ENCODE results near the gene ZNF831.

The ZNF831 gene

DNA sequence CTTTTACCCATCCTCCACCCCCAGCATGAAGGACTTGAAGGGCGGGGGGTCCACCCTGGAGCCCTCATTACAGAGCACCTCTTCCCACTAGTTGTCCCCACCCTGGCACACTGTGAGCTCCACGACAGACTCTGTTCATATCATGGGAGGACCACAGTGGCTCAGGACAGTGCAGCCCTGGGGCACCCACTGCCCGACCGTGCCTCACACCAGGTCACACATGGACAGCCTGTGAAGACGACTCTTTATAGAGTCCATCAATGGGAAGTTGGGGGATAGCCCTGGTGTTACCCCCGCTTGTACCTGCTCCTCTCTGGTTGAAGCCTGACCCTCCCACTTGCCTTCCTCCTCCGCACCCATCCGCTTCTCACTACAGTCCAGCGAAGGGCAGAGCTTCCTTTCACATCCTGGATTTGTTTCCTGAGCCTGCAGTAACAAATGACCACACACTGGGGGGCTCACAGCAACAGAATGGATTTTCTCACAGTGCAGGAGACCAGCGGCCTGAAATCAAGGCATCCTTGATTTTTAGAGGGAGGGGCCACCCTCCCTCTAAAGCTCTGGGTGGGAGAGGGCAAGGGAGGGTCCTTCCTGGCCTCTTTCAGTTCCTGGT lies 15.5 kb downstream of the ZNF831 start:
- in situ Hi-C loops (cut with MboI; ENCODE audit: low sequenced_read_pairs), result no loop called here

- in situ Hi-C loops (cut with MboI; ENCODE audit: low sequenced_read_pairs), result no loop called here
Observed at GRCh38 chr20:59179988-59180387, 16.4 kb downstream of the ZNF831 start.

GRCh38 chr20:59181936-59182335 lies 18.3 kb downstream of the ZNF831 start:
- in situ Hi-C loops (cut with MboI; ENCODE audit: low sequenced_read_pairs), result no loop called here

DNA sequence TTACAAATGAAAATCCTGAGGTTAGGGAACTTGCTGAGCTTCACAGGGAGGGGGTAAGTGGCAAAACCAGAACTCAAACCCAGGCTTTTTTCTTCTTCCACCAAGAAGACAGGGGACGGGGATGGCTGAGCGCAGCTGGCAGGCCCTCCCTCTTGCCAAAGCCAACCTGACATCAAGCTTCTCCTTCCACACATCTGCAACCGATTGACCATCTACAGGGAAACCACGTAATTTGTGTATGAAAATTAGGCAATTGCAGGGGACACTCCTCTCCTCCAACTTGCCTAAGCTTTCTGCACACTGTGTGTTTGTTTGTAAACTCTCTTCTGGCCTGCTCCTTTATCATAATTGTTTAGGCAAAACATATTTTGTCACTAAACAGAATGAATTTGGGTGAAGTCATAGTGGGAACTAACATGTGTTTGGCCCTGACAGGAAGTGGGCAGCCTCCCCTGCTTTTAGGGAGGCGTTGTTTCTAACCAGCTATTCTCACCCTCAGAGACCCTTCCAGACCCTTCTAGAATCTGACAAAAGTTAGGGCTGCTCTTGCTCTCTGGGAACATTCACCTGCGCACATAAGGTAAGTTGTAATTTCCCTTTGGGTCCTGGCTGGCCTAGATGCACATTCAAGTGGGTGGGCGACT lies 18.9 kb downstream of the ZNF831 start:
- in situ Hi-C loops (cut with MboI; ENCODE audit: low sequenced_read_pairs), result no loop called here

DNA sequence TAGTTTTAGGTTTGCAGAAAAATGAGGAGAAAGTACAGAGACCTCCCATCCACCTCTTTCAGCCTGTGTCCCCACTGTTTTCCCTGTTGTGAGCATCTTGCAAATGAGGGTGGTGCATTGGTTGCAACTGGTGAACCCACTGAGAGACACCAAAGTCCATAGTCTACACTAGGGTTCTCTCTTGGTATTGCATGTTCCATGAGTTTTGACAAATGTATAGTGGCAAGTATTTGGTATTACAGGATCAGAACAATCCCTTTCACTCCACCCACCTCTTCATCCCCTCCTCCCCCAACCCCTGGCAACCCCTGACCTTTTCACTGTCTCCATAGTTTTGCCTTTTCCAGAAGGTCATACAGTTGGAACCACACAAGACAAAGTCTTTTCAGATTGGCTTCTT lies 20.1 kb downstream of the ZNF831 start:
- in situ Hi-C loops (cut with MboI; ENCODE audit: low sequenced_read_pairs), result no loop called here

GRCh38 chr20:59184880-59185447 lies 21.3 kb downstream of the ZNF831 start:
- in situ Hi-C loops (cut with MboI; ENCODE audit: low sequenced_read_pairs), result no loop called here

- in situ Hi-C loops (cut with MboI; ENCODE audit: low sequenced_read_pairs), result no loop called here
Observed at GRCh38 chr20:59185809-59186208, 22.2 kb downstream of the ZNF831 start.

- in situ Hi-C loops (cut with MboI; ENCODE audit: low sequenced_read_pairs), result no loop called here
Observed at GRCh38 chr20:59190466-59190865, 26.8 kb downstream of the ZNF831 start.

DNA sequence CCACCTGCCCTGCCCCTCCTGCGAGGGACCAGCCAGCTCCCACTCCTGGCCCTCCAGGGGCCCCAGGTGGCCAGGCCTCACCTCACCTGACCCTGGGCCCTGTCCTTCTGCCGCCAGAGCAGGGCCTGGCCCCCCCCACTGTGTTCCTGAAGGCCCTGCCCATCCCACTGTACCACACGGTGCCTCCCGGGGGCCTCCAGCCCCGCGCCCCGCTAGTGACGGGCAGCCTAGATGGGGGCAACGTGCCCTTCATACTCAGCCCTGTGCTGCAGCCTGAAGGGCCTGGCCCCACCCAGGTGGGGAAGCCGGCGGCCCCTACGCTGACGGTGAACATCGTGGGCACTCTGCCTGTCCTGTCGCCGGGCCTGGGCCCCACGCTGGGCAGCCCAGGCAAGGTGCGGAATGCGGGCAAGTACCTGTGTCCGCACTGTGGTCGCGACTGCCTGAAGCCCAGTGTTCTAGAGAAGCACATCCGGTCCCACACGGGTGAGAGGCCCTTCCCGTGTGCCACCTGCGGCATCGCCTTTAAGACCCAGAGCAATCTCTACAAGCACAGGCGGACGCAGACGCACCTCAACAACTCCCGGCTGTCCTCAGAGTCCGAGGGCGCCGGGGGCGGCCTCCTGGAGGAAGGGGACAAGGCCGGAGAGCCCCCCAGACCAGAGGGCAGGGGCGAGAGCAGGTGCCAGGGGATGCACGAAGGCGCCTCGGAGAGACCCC lies 27.6 kb downstream of the ZNF831 start:
- in situ Hi-C loops (cut with MboI; ENCODE audit: low sequenced_read_pairs), result no loop called here

GRCh38 chr20:59191756-59192532 lies 28.3 kb downstream of the ZNF831 start:
- in situ Hi-C loops (cut with MboI; ENCODE audit: low sequenced_read_pairs), result no loop called here

- in situ Hi-C loops (cut with MboI; ENCODE audit: low sequenced_read_pairs), result no loop called here
Observed at GRCh38 chr20:59192533-59192896, 28.9 kb downstream of the ZNF831 start.

GRCh38 chr20:59193325-59193724 lies 29.7 kb downstream of the ZNF831 start:
- in situ Hi-C loops (cut with MboI; ENCODE audit: low sequenced_read_pairs), result no loop called here

DNA sequence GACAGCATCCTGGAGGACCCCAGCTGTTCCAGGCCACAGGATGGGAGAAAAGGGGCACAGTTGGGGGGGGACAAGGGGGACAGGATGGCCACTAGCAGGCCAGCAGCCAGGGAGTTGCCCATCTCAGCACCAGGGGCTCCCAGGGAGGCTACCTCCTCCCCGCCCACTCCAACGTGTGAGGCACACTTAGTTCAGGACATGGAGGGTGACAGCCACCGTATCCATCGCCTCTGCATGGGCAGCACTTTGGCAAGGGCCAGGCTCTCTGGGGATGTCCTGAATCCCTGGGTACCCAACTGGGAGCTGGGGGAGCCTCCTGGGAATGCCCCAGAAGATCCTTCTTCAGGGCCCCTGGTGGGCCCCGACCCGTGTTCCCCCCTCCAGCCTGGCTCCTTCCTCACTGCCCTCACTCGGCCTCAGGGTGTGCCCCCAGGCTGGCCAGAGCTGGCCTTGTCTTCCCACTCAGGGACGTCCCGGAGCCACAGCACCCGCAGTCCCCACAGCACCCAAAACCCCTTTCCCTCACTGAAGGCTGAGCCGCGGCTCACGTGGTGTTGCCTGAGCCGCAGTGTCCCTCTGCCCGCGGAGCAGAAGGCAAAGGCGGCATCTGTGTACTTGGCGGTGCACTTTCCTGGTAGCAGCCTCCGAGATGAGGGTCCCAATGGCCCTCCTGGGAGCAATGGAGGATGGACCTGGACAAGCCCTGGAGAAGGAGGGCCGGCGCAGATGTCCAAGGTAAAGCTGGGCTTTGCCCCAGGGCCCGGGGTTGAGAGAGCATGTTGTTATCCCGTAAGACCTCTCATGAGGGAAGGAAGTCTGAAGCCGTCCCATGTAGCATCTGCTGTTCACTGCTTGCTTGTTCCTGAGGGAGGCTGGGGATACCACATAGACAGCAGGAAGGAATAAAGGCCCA lies 30.7 kb downstream of the ZNF831 start:
- in situ Hi-C loops (cut with MboI; ENCODE audit: low sequenced_read_pairs), result no loop called here

- in situ Hi-C loops (cut with MboI; ENCODE audit: low sequenced_read_pairs), result no loop called here
Observed at GRCh38 chr20:59195316-59195993, 31.8 kb downstream of the ZNF831 start.

DNA sequence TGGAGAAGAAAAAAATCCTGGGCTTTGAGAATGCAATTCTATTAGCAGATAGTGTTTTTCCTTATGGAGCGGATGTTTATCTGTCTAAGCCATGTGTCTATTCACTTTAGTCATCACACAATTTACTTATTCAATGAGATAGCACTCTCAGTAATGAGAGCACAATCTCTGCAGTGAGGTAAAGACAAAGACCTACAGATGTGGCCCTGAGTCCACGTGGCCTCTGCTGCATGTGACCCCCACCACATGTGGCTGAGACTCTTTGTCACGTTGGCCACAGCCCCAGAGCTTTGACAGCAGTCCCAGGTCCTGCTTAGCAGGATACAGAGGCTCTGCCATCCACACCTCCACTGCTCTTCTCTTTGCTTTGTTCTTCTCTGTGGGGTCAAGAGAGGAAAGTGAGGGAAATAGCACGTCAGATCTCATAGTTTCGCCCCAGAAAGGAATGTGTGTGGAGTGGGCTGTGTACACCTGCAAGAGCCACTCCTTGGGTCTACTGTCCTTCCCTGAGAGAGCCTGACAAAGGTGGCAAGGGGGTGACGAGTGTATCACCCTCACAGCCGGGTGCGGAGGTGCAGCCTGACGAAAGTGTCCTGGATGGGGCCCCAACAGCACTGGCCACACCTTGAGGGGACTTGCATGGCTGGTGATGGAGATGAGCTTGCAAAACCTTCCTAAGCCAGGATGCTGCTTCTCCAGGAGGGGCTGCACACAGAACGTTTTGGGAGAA lies 40.7 kb downstream of the ZNF831 start:
- in situ Hi-C loops (cut with MboI; ENCODE audit: low sequenced_read_pairs), result no loop called here

GRCh38 chr20:59205044-59205443 lies 41.4 kb downstream of the ZNF831 start:
- in situ Hi-C loops (cut with MboI; ENCODE audit: low sequenced_read_pairs), result no loop called here

DNA sequence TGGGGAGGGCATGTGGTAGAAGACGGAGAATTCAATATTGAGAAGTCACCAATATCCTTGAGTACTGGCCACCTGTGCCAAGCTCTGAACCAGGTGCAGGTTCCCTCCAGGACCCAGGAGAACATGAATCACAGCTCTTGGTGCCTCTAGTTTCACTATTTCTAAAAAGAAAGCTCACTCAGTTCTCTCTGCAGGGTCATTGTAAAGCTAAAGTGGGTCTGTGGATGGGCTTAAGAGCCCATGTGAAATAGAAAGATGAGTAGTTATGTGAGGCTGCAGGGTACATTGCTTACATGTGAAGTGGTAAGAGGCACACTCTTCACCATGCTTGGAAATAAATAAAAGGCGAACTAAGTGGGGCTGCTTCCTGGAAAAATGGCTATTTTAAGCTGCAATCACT lies 43.6 kb downstream of the ZNF831 start:
- in situ Hi-C loops (cut with MboI; ENCODE audit: low sequenced_read_pairs), result no loop called here

DNA sequence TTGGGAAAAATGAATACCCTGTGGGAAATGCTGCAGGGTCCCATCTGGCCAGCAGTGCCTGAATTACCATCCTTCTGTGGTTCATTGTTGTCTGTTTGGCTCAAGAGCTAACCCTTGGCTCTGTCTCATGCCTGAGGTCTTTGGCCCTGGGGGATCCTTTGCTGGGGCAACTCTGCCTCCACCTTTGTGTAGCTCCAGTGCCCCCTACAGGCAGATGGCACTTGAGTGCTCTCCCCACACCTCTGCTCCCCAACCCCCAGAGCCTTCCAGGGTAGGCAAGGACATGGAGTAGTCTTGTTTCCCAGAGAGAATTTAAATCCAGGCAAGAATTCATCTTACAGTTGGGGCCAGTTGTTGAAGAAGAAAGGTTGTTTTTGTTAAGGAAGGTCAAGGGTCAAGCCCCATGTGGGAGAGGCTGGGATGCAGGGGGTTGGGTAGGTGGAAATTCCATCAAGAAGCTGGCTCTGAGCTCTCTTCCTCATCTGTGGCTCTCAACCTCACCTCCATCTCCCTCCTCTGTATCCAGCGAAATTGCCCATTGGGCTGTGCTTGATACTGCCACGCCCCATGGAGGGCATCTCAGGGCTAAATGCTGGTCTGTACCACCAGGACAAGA lies 44.2 kb downstream of the ZNF831 start:
- in situ Hi-C loops (cut with MboI; ENCODE audit: low sequenced_read_pairs), result no loop called here

GRCh38 chr20:59210186-59210585 lies 46.6 kb downstream of the ZNF831 start:
- in situ Hi-C loops (cut with MboI; ENCODE audit: low sequenced_read_pairs), result no loop called here
